Suprapubic skin (tissue), 4 donors: ENCODE measurements around the gene PTGER1. TPM values are rescaled to one million over a fixed set of nuclear protein-coding genes. Genes with fewer than 3 reads are reported as not detected.

Experiments used
- DNase-seq, 2 donors: peaks; one replicate each; pipeline ENCODE4 v3.0.0-alpha.2; 2019; ENCODE audit warnings: low spot score in 2 of 2
- H3K27ac ChIP-seq: fragments of 200-600 bp; sonication (generic); one replicate; pipeline ENCODE4 v1.5.1; 2019
- H3K27me3 ChIP-seq: fragments of 200-600 bp; sonication (generic); one replicate; pipeline ENCODE4 v1.5.1; 2019
- H3K36me3 ChIP-seq: fragments of 200-600 bp; sonication (generic); one replicate; pipeline ENCODE4 v1.5.1; 2019
- H3K4me1 ChIP-seq: fragments of 200-600 bp; sonication (generic); one replicate; pipeline ENCODE4 v1.5.1; 2019
- H3K4me3 ChIP-seq: fragments of 200-600 bp; sonication (generic); one replicate; pipeline ENCODE4 v1.5.1; 2019; ENCODE audit warnings: mild to moderate bottlenecking
- H3K9me3 ChIP-seq: fragments of 200-600 bp; sonication (generic); one replicate; pipeline ENCODE4 v1.5.1; 2019
- EP300 ChIP-seq: sonication (generic); formaldehyde crosslinking; IDR thresholded peaks from one replicate; pipeline ENCODE4 v1.6.1; 2017; ENCODE audit warnings: antibody characterized with exemption
- POLR2A ChIP-seq, 2 donors: fragments of 450-650 bp; IDR thresholded peaks; one replicate each; pipeline ENCODE4 v1.6.1; 2017; ENCODE audit warnings: antibody characterized with exemption in 2 of 2, mild to moderate bottlenecking in 2 of 2, moderate library complexity in 2 of 2
- POLR2AphosphoS5 ChIP-seq, 3 donors: sonication (generic); formaldehyde crosslinking; IDR thresholded peaks; one replicate each; pipeline ENCODE4 v1.6.1; 2017; ENCODE audit warnings: antibody characterized with exemption in 3 of 3
- WGBS: methylation state at CpG from one replicate; pipeline ENCODE4 v1.1.5; 2018; 5-methylcytosine and 5-hydroxymethylcytosine counted together
- total RNA-seq, 4 donors: library from RNA; depleted of rRNA; stranded (reverse); fragments of >200 nt; gene quantifications; one replicate each; pipeline ENCODE4 v1.1.0, GENCODE V29; 2016
- TF ChIP-seq, protein P1 (sequence below), 2 donors: fragments of 200-600 bp in 1 of 2; fragments of 450-650 bp in 1 of 2; sonication (generic) in 1 of 2; IDR thresholded peaks; one replicate each; pipeline ENCODE4 v1.5.1; 2016 to 2019; ENCODE audit warnings: antibody characterized with exemption in 2 of 2, mild to moderate bottlenecking in 1 of 2, moderate library complexity in 1 of 2

PTGER1 gene
- total RNA-seq, 4 donors from 2014 or later = 0.47 TPM; not detected in 3

DNA sequence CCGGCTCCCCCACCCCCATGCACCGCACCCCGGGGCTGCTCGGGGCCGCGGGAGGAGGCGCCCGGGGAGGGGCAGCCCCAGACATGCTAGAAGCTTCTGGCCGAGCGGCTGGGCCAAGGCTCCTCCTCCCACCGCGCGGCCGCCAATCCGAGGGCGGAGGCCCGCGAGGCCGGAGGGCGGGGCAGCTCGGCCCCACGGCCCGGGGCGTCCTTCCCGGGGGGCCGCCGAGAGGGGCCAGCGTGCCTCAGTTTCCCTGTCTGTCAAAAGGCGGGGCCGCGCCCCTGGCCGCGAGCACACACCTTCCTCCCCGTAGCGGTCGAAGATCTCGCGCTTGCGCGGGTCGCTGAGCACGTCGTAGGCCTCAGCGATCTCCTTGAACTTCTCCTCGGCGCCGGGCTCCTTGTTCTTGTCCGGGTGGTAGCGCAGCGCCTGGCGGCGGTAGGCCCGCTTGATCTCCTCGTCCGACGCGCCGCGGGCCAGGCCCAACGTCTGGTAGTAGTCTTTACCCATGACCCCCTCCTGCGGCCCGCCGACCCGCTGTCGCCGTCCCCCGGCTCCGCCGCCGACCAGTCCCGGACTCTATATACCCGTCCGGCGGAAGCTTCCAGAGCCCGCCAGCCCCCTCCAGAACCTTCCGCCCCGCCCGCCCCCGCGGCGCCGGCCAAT is 42.8 kb upstream of the PTGER1 start, which contains the start of gene DNAJB1:
TSS of gene DNAJB1 (minus strand) at position 558 of the 666 bp plus-strand sequence. CDS start at position 510, 48 bp downstream.
- H3K9me3 ChIP-seq = no peaks in the 10 kb centered on the region
- H3K27ac ChIP-seq = peak within 1 kb of the TSS; percentile 95
- peak within 1 kb of the TSS; percentile 68 for H3K4me3 ChIP-seq
- 2% methylated on average over 34 of the region's 82 CpGs for WGBS
- peaks cover 26% of the 10 kb centered on the region for H3K36me3 ChIP-seq
- no peaks in the 10 kb centered on the region for H3K27me3 ChIP-seq
- DNase-seq = peak; percentile 85 to 90
- H3K4me1 ChIP-seq = peaks cover 53% of the 10 kb centered on the region
- TF ChIP-seq POLR2AphosphoS5 (IDR thresholded peaks at IDR 0.05) (peak; percentile 58 to 95 (median 87)), EP300 (no peak), POLR2A (IDR thresholded peaks at IDR 0.05) (peak; percentile 89 to 98)
- TF ChIP-seq, protein P1, sequence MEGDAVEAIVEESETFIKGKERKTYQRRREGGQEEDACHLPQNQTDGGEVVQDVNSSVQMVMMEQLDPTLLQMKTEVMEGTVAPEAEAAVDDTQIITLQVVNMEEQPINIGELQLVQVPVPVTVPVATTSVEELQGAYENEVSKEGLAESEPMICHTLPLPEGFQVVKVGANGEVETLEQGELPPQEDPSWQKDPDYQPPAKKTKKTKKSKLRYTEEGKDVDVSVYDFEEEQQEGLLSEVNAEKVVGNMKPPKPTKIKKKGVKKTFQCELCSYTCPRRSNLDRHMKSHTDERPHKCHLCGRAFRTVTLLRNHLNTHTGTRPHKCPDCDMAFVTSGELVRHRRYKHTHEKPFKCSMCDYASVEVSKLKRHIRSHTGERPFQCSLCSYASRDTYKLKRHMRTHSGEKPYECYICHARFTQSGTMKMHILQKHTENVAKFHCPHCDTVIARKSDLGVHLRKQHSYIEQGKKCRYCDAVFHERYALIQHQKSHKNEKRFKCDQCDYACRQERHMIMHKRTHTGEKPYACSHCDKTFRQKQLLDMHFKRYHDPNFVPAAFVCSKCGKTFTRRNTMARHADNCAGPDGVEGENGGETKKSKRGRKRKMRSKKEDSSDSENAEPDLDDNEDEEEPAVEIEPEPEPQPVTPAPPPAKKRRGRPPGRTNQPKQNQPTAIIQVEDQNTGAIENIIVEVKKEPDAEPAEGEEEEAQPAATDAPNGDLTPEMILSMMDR (IDR thresholded peaks at IDR 0.05) = no peak

DNA sequence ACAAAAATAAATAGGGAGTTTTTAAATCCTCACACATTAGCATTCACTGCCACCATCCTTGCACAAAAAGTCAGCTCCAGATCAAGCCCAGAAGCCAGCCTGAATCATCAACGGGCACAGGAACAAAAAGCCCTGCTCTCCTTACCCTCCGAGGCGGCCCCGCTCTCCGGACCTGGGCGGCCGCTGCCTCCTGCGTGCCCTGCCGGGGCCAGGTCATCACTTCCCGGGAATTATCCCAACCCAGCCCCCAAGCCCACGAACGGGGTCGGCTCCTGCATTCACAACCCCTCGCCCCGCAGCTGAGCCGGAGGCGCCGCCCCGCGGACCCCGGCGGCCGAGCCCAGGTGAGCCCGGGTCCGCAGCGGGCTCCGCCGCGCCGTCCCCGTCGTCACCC is 42.3 kb upstream of the PTGER1 start:
- Histone ChIP-seq H3K9me3 (no peaks in the 10 kb centered on the region), H3K27me3 (no peaks in the 10 kb centered on the region), H3K4me1 (peaks cover 53% of the 10 kb centered on the region), H3K27ac (peak overlapping the region; percentile 95), H3K4me3 (peak overlapping the region; percentile 68), H3K36me3 (peaks cover 26% of the 10 kb centered on the region)
- no peak for TF ChIP-seq EP300
- no peak for TF ChIP-seq POLR2A (IDR thresholded peaks at IDR 0.05)
- no peak for TF ChIP-seq POLR2AphosphoS5 (IDR thresholded peaks at IDR 0.05)
- TF ChIP-seq, protein P1 (IDR thresholded peaks at IDR 0.05) = no peak
- peak in 1 of 2 donors; percentile 76 for DNase-seq
- 0% methylated on average over 5 of the region's 32 CpGs for WGBS

DNA sequence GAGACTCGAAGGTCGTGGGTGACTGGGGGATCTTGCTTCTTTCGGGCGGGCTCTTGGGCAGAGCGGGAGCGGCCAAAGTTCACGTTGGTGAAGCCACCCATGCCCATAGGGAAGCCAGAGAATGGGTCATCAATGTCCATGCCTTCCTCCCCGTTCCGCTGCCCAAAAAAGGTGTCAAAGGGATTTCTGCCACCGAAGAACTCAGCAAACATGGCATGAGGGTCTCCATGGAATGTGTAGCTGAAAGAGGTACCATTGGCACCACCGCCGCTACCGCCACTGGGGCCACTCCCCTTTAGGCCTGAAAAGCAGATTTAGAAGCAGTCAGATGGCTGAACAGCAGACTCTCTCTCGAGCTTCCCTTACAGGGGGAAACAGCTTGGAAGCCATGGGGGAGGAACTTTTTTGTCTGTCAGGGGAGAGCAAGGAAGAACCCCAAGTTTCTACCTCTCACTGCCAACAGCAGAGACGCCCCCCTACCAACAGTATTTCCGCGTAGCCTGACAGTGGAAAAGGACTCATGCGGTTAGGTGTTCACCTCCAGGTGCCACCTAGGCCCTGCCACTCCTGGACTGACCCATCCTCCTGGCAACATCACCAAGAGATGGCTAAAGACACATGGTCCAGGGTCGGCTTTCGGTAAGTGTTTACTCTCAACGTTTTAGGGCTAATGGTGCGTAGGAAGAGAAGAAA is 41.7 kb upstream of the PTGER1 start:
- Histone ChIP-seq H3K27me3 (no peaks in the 10 kb centered on the region), H3K4me3 (peak overlapping the region; percentile 68), H3K4me1 (peaks cover 50% of the 10 kb centered on the region)

DNA sequence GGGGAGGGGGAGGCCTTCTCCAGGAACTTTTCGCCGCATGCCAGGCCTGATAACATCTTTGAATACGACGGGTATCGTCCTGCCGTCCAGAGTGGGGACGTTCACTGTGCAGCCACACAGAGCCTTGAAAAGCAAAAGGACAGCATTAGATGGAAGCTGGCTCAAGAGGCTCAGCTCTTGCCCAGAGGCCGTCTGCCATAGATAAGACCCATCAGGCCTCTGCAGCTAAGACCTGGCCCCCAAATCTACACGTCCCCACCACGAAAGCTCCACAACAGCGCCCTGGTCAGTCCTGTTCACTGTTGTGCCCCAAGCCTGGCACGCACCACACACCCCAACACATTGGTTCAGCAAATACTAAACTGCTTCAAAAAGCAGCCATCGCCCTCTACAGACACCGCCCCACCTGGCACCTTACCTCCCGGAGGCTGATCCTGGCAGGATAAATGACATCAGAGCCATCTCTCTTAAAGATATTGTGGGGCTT is 40.9 kb upstream of the PTGER1 start:
- no peak for DNase-seq
- Histone ChIP-seq H3K36me3 (peaks cover 26% of the 10 kb centered on the region), H3K4me1 (peaks cover 54% of the 10 kb centered on the region), H3K27me3 (no peaks in the 10 kb centered on the region), H3K27ac (no peak overlapping the region), H3K9me3 (no peaks in the 10 kb centered on the region), H3K4me3 (peak overlapping the region; percentile 68)
- TF ChIP-seq, protein P1 (IDR thresholded peaks at IDR 0.05) = no peak
- TF ChIP-seq POLR2AphosphoS5 (IDR thresholded peaks at IDR 0.05) (no peak), EP300 (no peak), POLR2A (IDR thresholded peaks at IDR 0.05) (no peak)
- whole genome bisulfite sequencing = 35% methylated on average over 13 of the region's 15 CpGs

More for the DNA sequence above, 41.7 kb upstream of the PTGER1 start:
- no peak for DNase-seq
- Histone ChIP-seq H3K27ac (peak overlapping the region; percentile 95), H3K9me3 (no peaks in the 10 kb centered on the region), H3K36me3 (peaks cover 26% of the 10 kb centered on the region)
- 13% methylated on average over 22 of the region's 22 CpGs for WGBS
- TF ChIP-seq POLR2A (IDR thresholded peaks at IDR 0.05) (no peak), EP300 (no peak), POLR2AphosphoS5 (IDR thresholded peaks at IDR 0.05) (no peak)
- TF ChIP-seq, protein P1 (IDR thresholded peaks at IDR 0.05) = no peak

DNA sequence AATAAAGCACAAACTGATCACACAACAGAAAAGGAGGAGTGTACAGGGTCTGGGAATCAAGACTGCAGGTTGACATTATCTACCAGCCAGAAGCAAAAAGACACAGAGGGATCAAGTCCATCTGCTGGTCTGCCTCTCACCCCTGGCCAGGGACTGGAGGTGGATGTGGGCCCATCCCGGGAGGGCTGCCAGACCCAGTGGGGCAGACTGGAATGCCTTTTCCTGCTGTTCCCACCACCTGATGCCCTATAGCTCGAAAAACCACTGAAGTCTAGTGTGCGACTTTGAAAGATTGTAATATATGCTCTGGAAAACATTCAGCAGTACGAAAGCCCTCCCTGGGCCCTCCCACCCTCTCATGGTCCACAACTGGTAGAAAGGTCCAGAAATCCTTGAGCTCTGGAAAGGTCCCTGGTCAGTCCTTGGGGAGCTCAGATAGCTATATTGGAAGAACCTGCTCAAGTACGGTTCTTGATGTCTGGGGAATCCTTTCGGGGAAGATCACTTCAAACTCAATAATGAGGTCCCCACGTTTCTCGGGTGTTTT is 40.4 kb upstream of the PTGER1 start:
- Histone ChIP-seq H3K36me3 (peaks cover 26% of the 10 kb centered on the region), H3K27me3 (no peaks in the 10 kb centered on the region), H3K27ac (no peak overlapping the region), H3K4me1 (peaks cover 55% of the 10 kb centered on the region), H3K9me3 (no peaks in the 10 kb centered on the region), H3K4me3 (peak overlapping the region; percentile 68)
- no peak for TF ChIP-seq EP300
- DNase-seq = no peak
- 40% methylated on average over 8 of the region's 8 CpGs for WGBS
